Retinal pigment epithelial cell (primary cell): ENCODE measurements around the gene PSG4.
"Not testable (repeated sequence)": the region's sequence is repeated elsewhere in the genome, so short reads cannot be mapped to it uniquely, and the experiment has no call there.

ENCODE experiments used
- DNase-seq: peaks from one replicate; pipeline ENCODE4 v3.0.0-alpha.2; 2010; ENCODE audit warnings: low read depth
- H3K4me3 ChIP-seq: 2 replicates; pipeline ENCODE4 v1.5.1; 2011; ENCODE audit warnings: mild to moderate bottlenecking, low read length, control low read depth, moderate library complexity
- CTCF ChIP-seq: conservative IDR thresholded peaks from 2 replicates; pipeline ENCODE4 v1.5.1; 2011; ENCODE audit warnings: low read depth, low read length, control low read depth, inconsistent platforms

Gene PSG4

GRCh38 chr19:43179569-43180147, 25.8 kb downstream of the PSG4 start:
- H3K4me3 ChIP-seq, DNase-seq: not testable (repeated sequence)

- H3K4me3 ChIP-seq, DNase-seq: not testable (repeated sequence)
Observed at GRCh38 chr19:43178577-43178976, 26.9 kb downstream of the PSG4 start.

- not testable (repeated sequence) for H3K4me3 ChIP-seq, DNase-seq
Observed at GRCh38 chr19:43165906-43166305, 39.5 kb downstream of the PSG4 start.

DNA sequence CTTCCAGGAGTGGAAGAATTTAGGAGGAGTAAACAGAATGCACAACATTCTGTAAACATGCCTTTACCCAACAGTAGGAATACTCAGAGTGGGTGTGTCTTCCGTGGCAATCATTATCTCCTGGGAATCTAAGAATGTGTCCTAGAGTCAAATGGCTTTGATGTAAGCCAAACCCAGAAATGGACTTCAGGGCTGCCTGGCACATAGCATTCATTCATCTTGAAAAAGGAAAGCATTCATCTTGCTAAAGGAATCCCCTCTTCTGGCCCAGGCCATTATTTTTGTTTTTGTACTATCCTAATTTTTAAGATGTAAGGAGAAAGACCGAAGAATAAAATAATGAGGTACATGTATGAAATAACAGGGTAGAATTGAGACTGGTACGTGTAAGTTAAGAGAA, 42.3 kb downstream of the PSG4 start:
- not testable (repeated sequence) for DNase-seq, H3K4me3 ChIP-seq

DNA sequence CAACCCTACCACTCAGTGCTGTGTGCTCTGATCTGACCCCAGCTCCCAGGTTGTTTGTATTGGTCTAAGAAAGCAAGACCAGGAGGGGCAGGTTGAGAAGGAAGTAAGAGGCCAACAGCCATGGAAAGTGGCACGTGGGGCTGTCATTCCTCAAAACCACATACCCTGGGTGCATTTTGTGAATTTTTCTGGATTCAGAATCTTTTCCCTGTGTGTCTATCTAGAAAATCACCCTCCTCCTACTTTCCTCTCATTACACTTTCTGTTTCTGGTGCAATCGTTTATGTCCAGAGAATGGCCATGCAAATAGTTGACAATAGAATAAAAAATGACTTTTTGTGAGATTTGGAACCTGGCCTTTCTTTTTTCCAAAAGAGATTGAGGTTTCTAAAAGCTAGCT, 43.2 kb downstream of the PSG4 start:
- not testable (repeated sequence) for H3K4me3 ChIP-seq, DNase-seq

DNA sequence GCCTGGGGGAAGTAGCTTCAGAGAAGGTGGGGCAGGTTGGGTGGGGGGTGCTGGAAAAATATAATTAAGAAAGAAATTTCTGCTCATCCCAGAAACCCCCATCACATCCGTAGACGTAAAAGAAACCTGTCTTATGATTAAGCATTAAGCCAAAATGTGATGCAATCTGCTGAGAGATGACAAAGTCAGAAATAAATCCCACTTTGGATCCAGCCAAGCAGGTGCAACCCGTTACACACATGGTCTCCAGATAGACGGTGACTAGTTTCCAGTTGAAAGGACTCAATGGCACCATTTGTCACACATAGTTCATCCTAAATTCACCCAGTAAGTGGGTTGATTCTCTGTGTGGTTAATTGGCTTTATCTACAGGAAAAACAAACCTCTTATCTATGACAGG, 53.2 kb downstream of the PSG4 start:
- TF ChIP-seq CTCF, result no peak
- peak; percentile 38 for DNase-seq
- H3K4me3 ChIP-seq, result no peak overlapping the region

- H3K4me3 ChIP-seq, result not testable (repeated sequence)
- DNase-seq, result peak; percentile 57
Observed at GRCh38 chr19:43149788-43150187, 55.6 kb downstream of the PSG4 start.

DNA sequence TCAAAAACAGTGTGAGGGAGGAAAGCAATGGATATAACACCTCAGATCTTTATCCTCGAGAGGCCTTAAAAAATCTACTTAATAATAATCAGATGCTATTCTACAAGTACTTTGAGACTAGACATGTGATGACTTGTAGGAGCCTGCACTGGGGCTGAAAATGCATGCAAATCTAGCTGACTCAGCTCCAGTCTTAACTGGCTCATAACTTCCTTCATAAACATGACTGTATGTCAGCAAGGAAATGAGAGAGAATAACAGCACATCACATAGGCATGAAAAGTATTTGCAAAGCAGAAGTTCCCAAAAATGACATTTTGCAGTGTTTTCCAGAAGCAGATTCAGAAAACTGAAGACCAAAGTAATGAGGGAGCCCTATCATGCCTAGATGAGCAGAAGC, 57.2 kb downstream of the PSG4 start:
- no peak overlapping the region for H3K4me3 ChIP-seq
- DNase-seq, result peak; percentile 89
- no peak for TF ChIP-seq CTCF
